Lung microvascular endothelial cell (primary cell): Measurements from ENCODE around the gene RSAD2. TPM values are rescaled to one million over a fixed set of nuclear protein-coding genes. Genes with fewer than 3 reads are reported as not detected.
"Not testable (repeated sequence)": the region's sequence is repeated elsewhere in the genome, so short reads cannot be mapped to it uniquely, and the experiment has no call there.

Experiments
- DNase-seq, 2 donors: peaks; one replicate each; pipeline versions ENCODE4 v3.0.0 to v3.0.0-alpha.2; 2010; ENCODE audit warnings: low read depth in 2 of 2
- total RNA-seq: library from RNA; depleted of rRNA; stranded (reverse); fragments of >200 nt; gene quantifications from 2 replicates; pipeline ENCODE4 v1.2.1, GENCODE V29; 2014

The RSAD2 gene, protein sequence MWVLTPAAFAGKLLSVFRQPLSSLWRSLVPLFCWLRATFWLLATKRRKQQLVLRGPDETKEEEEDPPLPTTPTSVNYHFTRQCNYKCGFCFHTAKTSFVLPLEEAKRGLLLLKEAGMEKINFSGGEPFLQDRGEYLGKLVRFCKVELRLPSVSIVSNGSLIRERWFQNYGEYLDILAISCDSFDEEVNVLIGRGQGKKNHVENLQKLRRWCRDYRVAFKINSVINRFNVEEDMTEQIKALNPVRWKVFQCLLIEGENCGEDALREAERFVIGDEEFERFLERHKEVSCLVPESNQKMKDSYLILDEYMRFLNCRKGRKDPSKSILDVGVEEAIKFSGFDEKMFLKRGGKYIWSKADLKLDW
- total RNA-seq: 0.20 and 0.22 TPM in 2 replicates

DNA sequence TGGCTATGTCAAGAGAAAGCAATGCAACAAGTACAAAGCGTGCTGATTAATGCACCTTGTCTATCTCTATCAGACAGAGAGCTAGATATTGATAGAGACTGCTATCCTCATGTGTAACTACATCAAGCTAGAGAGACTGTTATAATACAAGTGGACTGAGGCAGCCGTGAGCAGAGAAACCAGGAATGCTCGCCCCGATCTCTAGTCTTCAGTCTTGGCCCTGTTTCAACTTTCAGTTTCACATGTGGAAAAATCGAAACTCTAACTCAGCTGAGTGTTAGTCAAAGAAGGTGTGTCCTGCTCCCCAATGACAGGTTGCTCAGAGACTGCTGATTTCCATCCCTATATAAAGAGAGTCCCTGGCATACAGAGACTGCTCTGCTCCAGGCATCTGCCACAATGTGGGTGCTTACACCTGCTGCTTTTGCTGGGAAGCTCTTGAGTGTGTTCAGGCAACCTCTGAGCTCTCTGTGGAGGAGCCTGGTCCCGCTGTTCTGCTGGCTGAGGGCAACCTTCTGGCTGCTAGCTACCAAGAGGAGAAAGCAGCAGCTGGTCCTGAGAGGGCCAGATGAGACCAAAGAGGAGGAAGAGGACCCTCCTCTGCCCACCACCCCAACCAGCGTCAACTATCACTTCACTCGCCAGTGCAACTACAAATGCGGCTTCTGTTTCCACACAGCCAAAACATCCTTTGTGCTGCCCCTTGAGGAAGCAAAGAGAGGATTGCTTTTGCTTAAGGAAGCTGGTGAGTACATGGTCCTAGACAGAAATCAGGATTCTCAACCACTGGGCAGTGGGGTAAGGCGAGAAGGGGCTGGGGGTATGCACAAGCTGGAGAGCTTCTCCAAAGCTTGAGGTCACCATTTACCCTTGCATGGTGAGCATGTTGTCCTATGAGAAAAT lies at the start of gene RSAD2:
Gene RSAD2, plus strand, starts transcription at position 376 of the 903 bp plus-strand sequence. Its CDS starts 24 bp downstream, at position 400.
- DNase-seq: peak; percentile 56 to 62

GRCh38 chr2:6828299-6828584 lies 49.3 kb upstream of the RSAD2 start:
- peak; percentile 54 to 74 for DNase-seq

GRCh38 chr2:6831229-6831628 lies 46.3 kb upstream of the RSAD2 start:
- DNase-seq: no peak

GRCh38 chr2:6832596-6833299 lies 44.8 kb upstream of the RSAD2 start:
- peak in 1 of 2 donors; percentile 47 for DNase-seq

DNA sequence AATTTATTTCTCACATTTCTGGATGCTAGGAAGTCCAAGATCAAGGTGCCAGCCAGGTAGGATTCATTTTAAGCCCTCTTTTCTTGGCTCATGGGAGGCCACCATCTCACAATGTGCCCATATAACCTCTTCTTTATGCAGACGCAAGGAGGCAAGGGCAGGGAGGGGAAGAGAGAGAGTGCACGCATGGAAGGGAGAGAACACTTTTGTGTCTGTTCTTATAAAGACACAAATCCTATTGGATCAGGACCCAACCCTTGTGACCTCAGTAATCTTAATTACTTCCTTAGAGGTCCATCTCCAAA lies 44.3 kb upstream of the RSAD2 start:
- DNase-seq: no peak

DNA sequence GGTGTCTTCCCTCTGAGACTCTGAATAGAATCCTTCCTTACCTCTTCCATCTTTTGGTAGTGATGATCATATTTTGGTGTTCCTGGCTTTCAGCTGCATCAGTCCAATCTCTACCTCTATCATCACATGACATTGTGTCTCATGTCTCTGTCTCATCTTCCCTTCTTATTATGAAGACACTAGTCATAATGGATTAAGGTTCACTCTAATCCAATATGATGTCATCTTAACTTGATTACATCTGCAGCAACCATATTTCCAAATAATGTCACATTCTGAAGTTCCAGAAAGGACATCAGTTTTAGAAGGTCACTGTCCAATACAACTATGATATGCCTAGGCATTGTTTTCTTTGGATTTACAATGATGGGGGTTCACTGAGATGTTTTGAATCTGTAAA lies 43.4 kb upstream of the RSAD2 start:
- DNase-seq: no peak

DNA sequence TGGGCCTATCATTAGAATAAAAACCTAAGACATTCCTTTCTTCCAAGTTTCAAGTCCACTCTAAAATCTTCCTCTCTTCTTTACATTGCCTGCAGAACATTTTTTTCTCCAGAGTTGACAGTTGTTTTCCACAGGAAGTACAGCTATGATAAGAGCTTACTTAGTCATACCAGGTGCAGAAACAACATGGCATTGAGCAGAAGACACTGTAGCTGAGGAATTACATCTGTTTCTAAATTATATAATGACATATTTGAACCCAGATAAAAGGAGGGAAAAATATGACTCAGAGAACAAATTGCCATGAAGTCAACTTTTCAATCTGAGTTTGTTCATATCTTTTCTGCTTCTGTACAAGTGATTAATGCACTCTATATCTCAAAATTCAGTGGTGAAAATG lies 42.1 kb upstream of the RSAD2 start:
- DNase-seq: peak in 1 of 2 donors; percentile 32

GRCh38 chr2:6838673-6839319 lies 38.8 kb upstream of the RSAD2 start:
- DNase-seq: no peak

DNA sequence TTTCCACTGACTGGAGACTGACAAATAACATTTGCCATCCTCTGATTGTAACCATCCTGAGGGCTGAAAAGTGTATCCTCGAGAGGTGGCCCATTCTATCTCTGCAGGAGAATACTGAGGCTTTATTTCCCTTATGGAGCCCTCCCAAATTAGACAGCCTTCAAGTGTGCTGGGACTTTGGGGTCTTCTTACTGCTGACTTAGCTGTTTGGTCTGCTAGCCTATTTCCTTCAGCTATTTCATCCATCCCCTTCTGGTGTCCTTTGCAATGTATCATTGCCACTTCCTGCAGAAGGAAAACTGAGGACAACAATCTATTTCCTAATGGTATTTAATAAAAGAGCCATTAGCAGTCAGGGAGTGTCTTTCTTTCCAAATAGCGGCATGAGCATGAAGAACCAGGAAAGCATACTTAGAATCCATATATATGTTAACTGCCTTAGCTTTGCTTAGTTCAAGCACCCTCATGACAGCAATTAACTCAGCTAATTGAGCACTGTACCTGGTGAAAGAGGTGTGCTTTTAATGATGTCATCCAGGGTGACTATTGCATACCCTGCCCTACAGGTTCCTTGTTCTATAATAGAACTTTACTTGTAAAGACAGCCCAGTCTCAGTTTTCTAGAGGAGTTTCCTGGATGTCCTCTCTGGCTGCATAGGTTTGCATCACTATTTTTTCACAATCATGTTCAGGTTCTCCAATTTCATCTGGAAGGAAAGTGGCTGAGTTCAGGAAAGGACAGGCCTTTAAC lies 35.9 kb upstream of the RSAD2 start:
- no peak for DNase-seq

DNA sequence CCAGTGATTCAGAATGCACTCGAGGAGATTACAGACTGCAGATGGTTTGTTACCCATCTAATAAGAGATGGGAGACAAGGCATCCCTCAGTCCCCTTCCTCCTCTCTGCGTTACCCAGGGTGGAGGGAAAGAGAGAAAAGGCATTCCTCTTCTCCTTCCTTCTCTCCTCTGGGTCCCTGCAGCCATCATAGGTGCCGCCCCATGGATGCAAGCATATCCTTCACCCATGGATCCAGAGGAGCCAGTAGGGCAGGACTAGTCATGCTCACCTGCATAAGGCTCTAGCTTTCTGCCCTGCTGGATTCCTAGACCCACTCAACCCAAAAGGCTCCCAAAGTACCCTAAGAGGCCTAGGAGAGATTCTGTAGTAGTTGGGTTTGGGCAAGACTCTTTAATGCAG lies 32.3 kb upstream of the RSAD2 start:
- DNase-seq: peak; percentile 31 to 44

GRCh38 chr2:6845903-6846302 lies 31.7 kb upstream of the RSAD2 start:
- DNase-seq: no peak

GRCh38 chr2:6846540-6846939 lies 31.0 kb upstream of the RSAD2 start:
- DNase-seq: no peak

GRCh38 chr2:6846967-6847681 lies 30.5 kb upstream of the RSAD2 start:
- no peak for DNase-seq

GRCh38 chr2:6852195-6852594 lies 25.4 kb upstream of the RSAD2 start:
- no peak for DNase-seq

GRCh38 chr2:6854416-6854815 lies 23.2 kb upstream of the RSAD2 start:
- no peak for DNase-seq

DNA sequence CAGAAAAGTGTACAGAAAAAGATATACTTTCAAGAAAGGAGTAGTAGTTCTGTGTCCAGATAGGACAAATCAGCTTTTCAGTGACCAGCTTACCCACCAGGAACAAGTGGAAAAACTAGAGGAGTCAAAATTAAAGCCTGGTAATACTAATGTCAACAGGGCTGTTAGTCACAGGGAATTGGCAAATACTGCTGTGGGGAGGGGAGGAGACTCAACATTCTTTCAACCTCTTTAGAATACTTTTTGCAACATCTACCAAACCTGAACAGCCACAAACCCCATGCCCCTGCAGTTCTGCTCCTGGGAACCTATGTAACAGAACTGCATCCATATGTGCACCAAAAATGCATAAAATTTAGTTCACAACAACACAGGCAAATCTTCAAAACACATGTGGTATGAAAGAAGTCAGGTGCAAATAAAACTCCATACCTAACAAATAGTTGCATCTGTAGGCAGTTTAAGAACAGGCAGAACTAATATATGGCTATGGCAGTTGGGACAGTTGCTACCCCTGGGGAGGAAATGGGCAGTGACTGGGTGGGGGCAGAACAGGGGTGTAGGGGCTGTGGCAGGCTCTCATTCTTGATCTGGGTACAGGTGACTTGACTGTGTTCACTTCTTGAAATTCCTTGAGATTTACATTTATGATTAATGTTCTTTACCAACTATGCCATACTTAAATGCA lies 21.6 kb upstream of the RSAD2 start:
- DNase-seq: no peak

DNA sequence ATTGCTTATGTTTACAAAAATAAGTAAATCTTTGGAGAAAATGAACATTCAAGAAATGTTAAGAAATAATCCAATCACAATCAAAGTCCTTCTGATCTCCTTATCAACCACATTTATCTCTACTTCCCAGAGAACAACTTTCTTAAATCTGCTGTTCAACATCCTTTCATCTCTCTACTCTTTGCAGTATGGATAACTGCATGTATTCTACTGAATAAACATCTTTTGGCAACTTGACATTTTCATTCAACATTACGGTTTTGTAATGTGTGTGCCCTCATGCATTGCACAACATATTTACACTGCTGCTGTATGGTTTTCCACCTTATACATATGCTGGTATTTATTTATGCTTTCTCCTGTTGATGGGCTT lies 21.0 kb upstream of the RSAD2 start:
- DNase-seq: no peak

DNA sequence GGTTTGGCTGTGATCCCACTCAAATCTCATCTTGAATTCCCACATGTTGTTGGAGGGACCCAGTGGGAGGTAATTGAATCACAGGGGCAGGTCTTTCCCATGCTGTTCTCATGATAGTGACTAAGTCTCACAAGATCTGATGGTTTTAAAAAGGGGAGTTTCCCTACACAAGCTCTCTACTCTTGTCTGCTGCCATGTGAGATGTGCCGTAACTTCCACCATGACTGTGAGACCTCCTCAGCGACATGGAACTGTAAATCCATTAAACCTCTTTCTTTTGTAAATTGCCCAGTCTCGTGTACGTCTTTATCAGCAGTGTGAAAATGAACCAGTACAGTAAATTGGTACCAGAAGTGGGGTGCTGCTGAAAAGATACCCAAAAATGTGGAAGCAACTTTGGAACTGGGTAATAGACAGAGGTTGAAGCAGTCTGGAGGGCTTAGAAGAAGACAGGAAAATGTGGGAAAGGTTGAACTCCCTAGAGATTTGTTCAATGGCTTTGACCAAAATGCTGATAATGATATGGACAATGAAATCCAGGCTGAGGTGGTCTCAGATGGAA lies 19.0 kb upstream of the RSAD2 start:
- DNase-seq: not testable (repeated sequence)

GRCh38 chr2:6860296-6860695 lies 17.3 kb upstream of the RSAD2 start:
- no peak for DNase-seq

DNA sequence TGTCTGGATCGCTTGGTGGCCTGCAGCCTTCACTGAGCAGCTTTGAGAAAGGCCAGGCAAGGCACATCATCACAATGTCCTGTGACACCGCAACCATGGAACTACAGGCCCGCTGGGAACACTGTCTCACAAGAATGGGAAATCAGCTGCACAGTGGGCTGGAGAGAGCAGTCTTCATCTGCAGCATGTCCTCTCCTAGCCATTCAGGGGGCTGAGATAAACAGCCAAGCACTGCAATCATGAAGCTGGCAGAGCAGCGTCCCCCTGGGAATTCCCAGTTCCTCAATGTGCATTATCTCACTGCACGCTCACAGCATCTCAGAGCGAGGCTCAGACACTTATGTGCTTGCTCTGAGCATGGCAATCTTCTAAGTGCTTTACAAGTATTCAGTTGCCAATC lies 13.8 kb upstream of the RSAD2 start:
- no peak for DNase-seq
